Aorta (tissue), 5 donors: ENCODE results near the gene ADAMTSL1. TPM values are rescaled to one million over a fixed set of nuclear protein-coding genes. Genes with fewer than 3 reads are reported as not detected.

Experiments
- ATAC-seq: fragments of 200-7000 bp; cut with Tn5 transposase; one replicate; pipeline ENCODE4 v1.9.1; 2022; ENCODE audit warnings: moderate library complexity; ENCODE audit not compliant: low FRiP score
- DNase-seq, 2 donors: peaks; one replicate each; pipeline ENCODE4 v3.0.0-alpha.2; 2020
- H3K27ac ChIP-seq, 2 donors: one replicate each; pipeline ENCODE4 v1.5.1; 2013; ENCODE audit warnings: low read length in 2 of 2, mild to moderate bottlenecking in 2 of 2, moderate library complexity in 2 of 2, control low read depth in 1 of 2, inconsistent platforms in 1 of 2, low read depth in 1 of 2
- H3K27me3 ChIP-seq, 2 donors: one replicate each; pipeline ENCODE4 v1.6.1; 2013; ENCODE audit warnings: control low read depth in 1 of 2, low read length in 1 of 2, mild to moderate bottlenecking in 1 of 2, moderate library complexity in 1 of 2; ENCODE audit not compliant: insufficient read depth in 2 of 2, control insufficient read depth in 1 of 2
- H3K36me3 ChIP-seq, 2 donors: one replicate each; pipeline ENCODE4 v1.6.1; 2013; ENCODE audit warnings: control low read depth in 1 of 2, low read length in 1 of 2, mild to moderate bottlenecking in 1 of 2; ENCODE audit not compliant: insufficient read depth in 2 of 2, control insufficient read depth in 1 of 2
- H3K4me1 ChIP-seq, 2 donors: one replicate each; pipeline ENCODE4 v1.6.1; 2013; ENCODE audit warnings: low read length in 2 of 2, control low read depth in 1 of 2, mild to moderate bottlenecking in 1 of 2, moderate library complexity in 1 of 2; ENCODE audit not compliant: insufficient read depth in 2 of 2, control insufficient read depth in 1 of 2
- H3K4me3 ChIP-seq, 2 donors: one replicate each; pipeline ENCODE4 v1.5.1; 2013; ENCODE audit warnings: low read length in 2 of 2, control low read depth in 1 of 2, mild to moderate bottlenecking in 1 of 2
- H3K9me3 ChIP-seq: one replicate; pipeline ENCODE4 v1.6.1; 2013; ENCODE audit warnings: mild to moderate bottlenecking, low read length; ENCODE audit not compliant: control insufficient read depth
- WGBS, 2 donors: extraction: QIAGEN DNeasy Blood & Tissue Kit; methylation state at CpG; one replicate each; pipeline ENCODE4 v1.1.7; 2013; 5-methylcytosine and 5-hydroxymethylcytosine counted together
- intact Hi-C, 2 donors: fragments of 100-400 bp; cut with DNase I; formaldehyde crosslinking; loops; one replicate each; pipeline versions ENCODE4 v1.14.2 to v1.15.0; 2022
- long read RNA-seq, 2 donors: library from polyadenylated mRNA; unstranded; transcript quantifications; one replicate each; pipeline ENCODE4 v2.0.0, GENCODE V29; 2020 to 2021
- polyA plus RNA-seq, 2 donors: library from polyadenylated mRNA; stranded (reverse); fragments of 200-250 nt; gene quantifications; one replicate each; pipeline ENCODE4 v1.2.3, GENCODE V29; 2013
- total RNA-seq, 2 donors: library from RNA; stranded (reverse); fragmentation: NEBNext Ultra II Directional; extraction: Animal tissue kit (Norgen Biotek cat#: 25700); gene quantifications; one replicate each; pipeline ENCODE4 v1.2.1, GENCODE V29; 2021
- donor health status: healthy with polysubstance abuse.
- donor health status: Bipolar disorder and iron deficiency.
- donor health status: DM: no; HTN: no; CAD: no.
- donor health status: DM: no; HTN: no; CAD: no.
- donor health status: DM: yes; HTN: yes; CAD: no.

ADAMTSL1 gene
- total RNA-seq: 10 to 100 TPM; 50.4 to 54.2 TPM
- 1 to 10 TPM; 6.6 to 9.5 TPM for polyA plus RNA-seq
- long read RNA-seq, donor 1, partial matches to known transcripts: 8 of 39 reads
- long read RNA-seq, donor 1, other reads (novel, unspliced or antisense): 27 of 39 reads
- long read RNA-seq, donor 2, partial matches to known transcripts: 4 of 23 reads
- long read RNA-seq, donor 2, other reads (novel, unspliced or antisense): 18 of 23 reads

GRCh38 chr9:18473652-18474279 is at the start of gene ADAMTSL1:
Gene ADAMTSL1 (plus strand): TSS chr9:18474153. CDS start chr9:18474233, 80 bp downstream.
- Histone ChIP-seq H3K4me1 (peaks cover 3 to 4% of the 10 kb centered on the region in 2 donors), H3K27ac (peak within 1 kb of the TSS; percentile 69 to 90), H3K27me3 (no peaks in the 10 kb centered on the region), H3K9me3 (no peaks in the 10 kb centered on the region), H3K4me3 (peak within 1 kb of the TSS; percentile 49 to 88), H3K36me3 (no peaks in the 10 kb centered on the region)
- intact Hi-C loops: no loop called here
- DNase-seq: peak; percentile 50 to 79
- WGBS, 2 donors: 3 to 4% methylated on average over 13 of the region's 13 CpGs
- ATAC-seq: peak; percentile 46

GRCh38 chr9:18427691-18428090 is 46.3 kb upstream of the ADAMTSL1 start:
- 19 to 31% methylated on average over 4 of the region's 4 CpGs for WGBS, 2 donors
- ATAC-seq (no peak), DNase-seq (no peak)
- Histone ChIP-seq H3K27me3 (no peaks in the 10 kb centered on the region), H3K4me3 (no peak overlapping the region), H3K27ac (no peak overlapping the region), H3K4me1 (peaks cover 0 to 2% of the 10 kb centered on the region in 2 donors), H3K9me3 (no peaks in the 10 kb centered on the region), H3K36me3 (no peaks in the 10 kb centered on the region)
- intact Hi-C loops: no loop called here

GRCh38 chr9:18428661-18429060 is 45.3 kb upstream of the ADAMTSL1 start:
- no peak for DNase-seq
- 81 to 88% methylated on average over 3 of the region's 3 CpGs for WGBS, 2 donors
- Histone ChIP-seq H3K27ac (no peak overlapping the region), H3K9me3 (no peaks in the 10 kb centered on the region), H3K4me1 (no peaks in the 10 kb centered on the region), H3K36me3 (no peaks in the 10 kb centered on the region), H3K4me3 (no peak overlapping the region), H3K27me3 (no peaks in the 10 kb centered on the region)
- intact Hi-C loops: no loop called here
- ATAC-seq: no peak

GRCh38 chr9:18429070-18429469 is 44.9 kb upstream of the ADAMTSL1 start:
- no peak for DNase-seq
- no peaks in the 10 kb centered on the region for H3K9me3 ChIP-seq
- no peaks in the 10 kb centered on the region for H3K4me1 ChIP-seq
- intact Hi-C loops: no loop called here
- H3K36me3 ChIP-seq: no peaks in the 10 kb centered on the region
- WGBS, 2 donors: 61 to 69% methylated on average over 2 of the region's 2 CpGs
- no peak overlapping the region for H3K27ac ChIP-seq
- ATAC-seq: no peak
- H3K27me3 ChIP-seq: no peaks in the 10 kb centered on the region
- H3K4me3 ChIP-seq: no peak overlapping the region

GRCh38 chr9:18433620-18434019 is 40.3 kb upstream of the ADAMTSL1 start:
- H3K36me3 ChIP-seq: no peaks in the 10 kb centered on the region
- DNase-seq (no peak), ATAC-seq (no peak)
- no peaks in the 10 kb centered on the region for H3K9me3 ChIP-seq
- H3K4me3 ChIP-seq: no peak overlapping the region
- no peaks in the 10 kb centered on the region for H3K27me3 ChIP-seq
- no peak overlapping the region for H3K27ac ChIP-seq
- peaks cover 0 to 6% of the 10 kb centered on the region in 2 donors for H3K4me1 ChIP-seq
- intact Hi-C loops: loop anchor here (10.0 kb wide), 3 partner anchors 49 to 591 kb away; no protein-coding TSS in a partner anchor

GRCh38 chr9:18437315-18438201 is 36.4 kb upstream of the ADAMTSL1 start:
- no peaks in the 10 kb centered on the region for H3K36me3 ChIP-seq
- intact Hi-C loops: loop anchor here (5.0 to 10.0 kb wide), 4 partner anchors 53 to 587 kb away; no protein-coding TSS in a partner anchor
- H3K27ac ChIP-seq: peak overlapping the region; percentile 29 to 90
- H3K4me1 ChIP-seq: peaks cover 0 to 8% of the 10 kb centered on the region in 2 donors
- no peaks in the 10 kb centered on the region for H3K27me3 ChIP-seq
- no peaks in the 10 kb centered on the region for H3K9me3 ChIP-seq
- peak overlapping the region in 1 of 2 donors; percentile 1 for H3K4me3 ChIP-seq
- DNase-seq (peak; percentile 59 to 78), ATAC-seq (peak; percentile 76)
- WGBS, 2 donors: 3 to 5% methylated on average over 9 of the region's 9 CpGs

- intact Hi-C loops: loop anchor here (5.0 to 10.0 kb wide), 4 partner anchors 54 to 586 kb away; no protein-coding TSS in a partner anchor
- Histone ChIP-seq H3K9me3 (no peaks in the 10 kb centered on the region), H3K27me3 (no peaks in the 10 kb centered on the region), H3K4me1 (peaks cover 0 to 14% of the 10 kb centered on the region in 2 donors), H3K27ac (peak overlapping the region in 1 of 2 donors; percentile 3), H3K36me3 (no peaks in the 10 kb centered on the region), H3K4me3 (peak overlapping the region; percentile 1 to 49)
- peak; percentile 85 for ATAC-seq
- DNase-seq: peak; percentile 70 to 82
- 1% methylated on average over 31 of the region's 31 CpGs for WGBS, 2 donors
Observed at GRCh38 chr9:18438300-18438925, 35.5 kb upstream of the ADAMTSL1 start.

GRCh38 chr9:18438951-18439350 is 35.0 kb upstream of the ADAMTSL1 start:
- Histone ChIP-seq H3K36me3 (no peaks in the 10 kb centered on the region), H3K4me1 (peaks cover 0 to 14% of the 10 kb centered on the region in 2 donors), H3K4me3 (peak overlapping the region; percentile 1 to 49), H3K27ac (no peak overlapping the region), H3K9me3 (no peaks in the 10 kb centered on the region), H3K27me3 (no peaks in the 10 kb centered on the region)
- no peak for DNase-seq
- no peak for ATAC-seq
- intact Hi-C loops: loop anchor here (5.0 to 10.0 kb wide), 4 partner anchors 54 to 586 kb away; no protein-coding TSS in a partner anchor
- 32 to 38% methylated on average over 7 of the region's 7 CpGs for WGBS, 2 donors
